G401 (cell line): ENCODE measurements around the gene FAM234B. TPM values are rescaled to one million over a fixed set of nuclear protein-coding genes. Genes with fewer than 3 reads are reported as not detected.
"Not testable (repeated sequence)": the region's sequence is repeated elsewhere in the genome, so short reads cannot be mapped to it uniquely, and the experiment has no call there.

Source experiments
- DNase-seq: peaks from one replicate; pipeline ENCODE4 v3.0.0-alpha.2; 2015; ENCODE audit warnings: low spot score
- in situ Hi-C: cut with HindIII; loops from 2 replicates; pipeline ENCODE4 v1.10.0; 2016; ENCODE audit warnings: low sequenced_read_pairs, mixed read lengths
- total RNA-seq: library from RNA; depleted of rRNA; stranded (reverse); fragments of >200 nt; shearing (Covaris generic); gene quantifications from 2 replicates; pipeline ENCODE4 v1.2.3, GENCODE V29; 2014

The FAM234B gene
- total RNA-seq, 1 experiment from 2014 or later: 59.4 TPM

- in situ Hi-C loops: no loop called here
Observed at GRCh38 chr12:13008741-13009380, 35.3 kb upstream of the FAM234B start.

DNA sequence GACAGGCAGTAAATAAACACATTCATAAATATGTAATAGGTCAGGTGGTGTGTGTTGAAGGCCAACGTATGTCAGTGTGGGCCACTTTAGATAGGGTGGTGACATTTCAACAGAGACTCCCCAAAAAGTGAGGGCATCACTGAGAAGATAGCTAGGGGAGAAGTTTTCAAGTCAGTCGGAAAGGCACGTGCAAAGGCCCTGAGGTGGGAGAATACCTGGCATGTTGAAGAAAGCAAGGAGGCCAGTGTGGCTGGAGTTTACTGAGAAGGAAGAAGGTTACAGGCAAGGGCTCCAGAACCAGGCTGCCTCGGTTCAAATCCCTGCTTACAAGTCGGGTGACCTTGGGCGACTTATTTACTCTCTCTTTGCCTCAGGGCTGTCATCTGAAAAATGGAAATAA is 33.1 kb upstream of the FAM234B start:
- in situ Hi-C loops: no loop called here
- DNase-seq: no peak

More at GRCh38 chr12:13008741-13009380, 35.3 kb upstream of the FAM234B start:
- DNase-seq: no peak

GRCh38 chr12:13022851-13023271 is 21.3 kb upstream of the FAM234B start:
- no peak for DNase-seq
- in situ Hi-C loops: no loop called here

DNA sequence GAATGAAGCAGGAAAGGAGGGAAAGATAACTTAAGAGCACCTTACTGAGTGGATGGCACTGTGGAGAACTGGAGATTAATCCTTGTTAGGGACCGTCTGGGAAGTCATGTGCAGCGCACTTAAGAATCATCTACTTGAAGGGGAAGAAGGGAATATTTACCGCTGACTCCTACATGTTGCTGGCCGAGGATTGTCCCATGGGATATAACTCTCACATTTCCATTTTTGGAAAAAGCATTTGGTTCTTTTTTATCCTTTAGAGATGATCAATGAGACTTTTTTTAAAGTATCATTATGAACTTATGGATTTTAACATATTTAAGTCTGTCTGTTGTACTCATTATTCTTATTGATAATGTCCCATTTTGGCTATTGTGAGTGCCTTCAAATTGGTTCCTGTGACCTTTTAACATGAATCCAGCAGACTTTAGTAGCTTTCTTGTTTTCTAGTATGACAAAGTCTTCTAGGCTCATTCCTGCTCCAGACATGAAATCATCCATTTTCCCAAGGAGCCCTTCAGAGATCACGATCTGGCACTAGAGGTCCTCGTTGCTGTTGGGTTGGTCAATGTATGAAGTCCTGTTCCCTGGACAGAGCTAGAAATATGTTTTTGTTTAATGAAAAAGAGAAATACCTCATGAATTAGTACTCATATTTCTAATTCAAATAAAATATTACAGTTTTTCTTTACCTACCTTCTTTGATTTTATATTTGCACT is 20.2 kb upstream of the FAM234B start:
- in situ Hi-C loops: no loop called here
- peak; percentile 38 for DNase-seq

- in situ Hi-C loops: no loop called here
Observed at GRCh38 chr12:13024531-13024916, 19.7 kb upstream of the FAM234B start.

DNA sequence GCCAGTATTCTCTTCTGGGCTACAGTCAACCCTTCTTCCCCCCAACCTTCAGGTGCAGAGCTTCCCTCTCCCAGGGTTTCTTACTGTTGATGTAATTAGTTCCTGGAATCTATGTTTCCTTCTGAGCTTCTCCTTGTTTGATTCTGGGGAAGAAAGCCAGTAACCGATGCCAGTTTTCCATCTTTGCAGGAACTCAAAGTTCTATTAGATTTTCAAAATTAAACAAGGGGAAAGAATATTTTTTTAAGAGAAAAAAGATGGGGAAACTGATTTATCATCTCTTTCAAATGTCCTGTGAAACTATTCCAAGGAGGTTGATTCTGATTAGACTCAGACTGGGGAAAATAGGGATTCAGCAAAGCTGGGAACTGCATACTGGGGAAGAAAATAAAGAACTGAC is 17.9 kb upstream of the FAM234B start:
- in situ Hi-C loops: no loop called here
- no peak for DNase-seq

More at GRCh38 chr12:13024531-13024916, 19.7 kb upstream of the FAM234B start:
- no peak for DNase-seq

GRCh38 chr12:13027032-13027431 is 17.1 kb upstream of the FAM234B start:
- in situ Hi-C loops: no loop called here
- no peak for DNase-seq

DNA sequence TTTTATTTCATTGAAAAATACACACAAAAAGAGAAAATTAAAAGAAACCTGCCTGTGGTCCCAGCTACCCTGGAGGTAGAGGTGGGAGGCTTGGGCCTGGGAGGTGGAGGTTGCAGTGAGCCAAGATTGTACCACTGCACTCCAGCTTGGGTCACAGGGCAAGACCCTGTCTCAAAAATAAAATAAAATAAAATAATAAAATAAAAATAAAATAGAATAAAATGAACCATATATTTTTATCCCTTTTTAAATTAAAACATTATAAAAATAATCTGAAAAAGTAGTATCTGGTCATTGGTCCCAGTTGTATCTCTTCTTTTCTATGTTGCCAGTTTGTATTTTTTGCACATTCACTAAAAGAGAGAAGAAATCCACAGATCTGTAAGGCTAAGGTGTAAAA is 16.7 kb upstream of the FAM234B start:
- in situ Hi-C loops: no loop called here
- no peak for DNase-seq

- in situ Hi-C loops: no loop called here
- no peak for DNase-seq
Observed at GRCh38 chr12:13028825-13029570, 15.2 kb upstream of the FAM234B start.

DNA sequence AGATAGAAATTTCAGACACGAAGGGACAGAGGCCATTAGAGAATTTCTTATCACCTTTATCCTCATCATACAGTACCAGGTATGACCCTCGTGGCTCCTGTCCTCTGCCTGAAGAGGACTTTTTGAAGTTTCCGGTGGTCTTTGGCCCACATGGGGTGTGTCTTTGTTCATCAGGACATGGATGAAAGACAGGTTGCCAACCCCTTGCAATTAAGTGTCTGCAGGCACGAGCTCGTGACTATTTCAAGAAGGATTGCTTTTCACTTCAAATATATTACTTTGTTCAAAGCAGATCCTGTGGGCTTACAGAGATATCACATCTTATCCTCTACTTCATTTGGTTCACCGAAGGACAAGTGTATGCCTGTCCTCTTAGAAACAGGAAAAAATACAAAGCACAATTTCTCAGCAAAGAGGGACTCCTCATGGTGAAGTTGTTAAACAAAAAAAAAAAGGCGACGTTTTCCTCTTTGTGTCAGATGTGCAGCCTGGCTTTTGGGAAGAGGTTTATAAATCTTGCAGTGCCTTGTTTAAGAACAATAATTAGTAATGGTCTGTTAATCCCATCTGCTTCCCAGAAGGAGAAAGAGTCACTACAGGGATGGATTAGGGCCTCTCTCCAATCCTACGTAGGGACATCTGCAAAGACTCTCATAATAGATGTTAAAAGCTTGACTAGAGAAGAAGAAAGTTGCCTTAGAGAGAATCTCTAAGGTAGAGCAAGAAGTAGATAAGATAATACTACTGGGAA is 13.5 kb upstream of the FAM234B start:
- in situ Hi-C loops: no loop called here
- no peak for DNase-seq

DNA sequence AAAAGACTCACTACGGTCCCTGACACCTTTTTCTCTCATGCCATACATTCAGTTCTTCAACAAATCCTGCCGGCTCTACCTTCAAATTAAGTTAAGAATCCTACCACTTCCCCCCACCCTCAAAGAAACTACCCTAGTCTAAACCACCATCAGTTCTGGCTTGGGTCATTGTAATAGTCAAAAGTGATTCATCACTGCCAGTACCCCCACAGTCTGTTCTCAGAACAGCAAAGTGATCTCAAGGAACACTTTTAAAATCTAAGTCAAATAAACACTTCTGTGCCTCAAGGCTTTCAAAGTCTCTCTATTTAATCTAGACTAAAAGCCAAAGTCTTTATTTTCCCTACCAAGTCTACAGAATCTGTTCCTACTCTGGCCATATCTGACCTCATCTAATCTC is 12.0 kb upstream of the FAM234B start:
- in situ Hi-C loops: no loop called here
- no peak for DNase-seq

- in situ Hi-C loops: no loop called here
- no peak for DNase-seq
Observed at GRCh38 chr12:13033476-13033875, 10.7 kb upstream of the FAM234B start.

GRCh38 chr12:13035335-13035734 is 8.8 kb upstream of the FAM234B start:
- in situ Hi-C loops, DNase-seq: not testable (repeated sequence)

DNA sequence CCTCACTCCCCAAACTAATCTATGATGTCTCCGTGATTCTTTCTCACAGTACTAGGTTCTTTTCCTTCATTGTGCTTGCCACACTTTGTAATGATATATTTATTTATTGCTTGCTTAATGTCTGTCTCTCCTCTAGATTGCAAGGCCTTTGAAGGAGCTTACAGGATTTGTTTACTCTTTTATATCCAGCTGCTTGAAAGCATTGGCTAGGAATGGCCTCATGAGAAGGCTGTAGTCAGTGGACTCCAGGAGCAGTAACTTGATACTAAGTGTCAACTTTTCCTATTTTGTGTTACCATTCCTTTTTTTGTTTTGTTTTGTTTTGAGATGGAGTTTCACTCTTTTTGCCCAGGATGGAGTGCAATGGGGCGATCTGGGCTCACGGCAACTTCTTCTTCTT is 7.3 kb upstream of the FAM234B start:
- in situ Hi-C loops: no loop called here
- DNase-seq: no peak

GRCh38 chr12:13038491-13039161 is 5.6 kb upstream of the FAM234B start:
- DNase-seq: no peak
- in situ Hi-C loops: no loop called here

GRCh38 chr12:13039328-13039956 is 4.7 kb upstream of the FAM234B start:
- DNase-seq: no peak
- in situ Hi-C loops: no loop called here

DNA sequence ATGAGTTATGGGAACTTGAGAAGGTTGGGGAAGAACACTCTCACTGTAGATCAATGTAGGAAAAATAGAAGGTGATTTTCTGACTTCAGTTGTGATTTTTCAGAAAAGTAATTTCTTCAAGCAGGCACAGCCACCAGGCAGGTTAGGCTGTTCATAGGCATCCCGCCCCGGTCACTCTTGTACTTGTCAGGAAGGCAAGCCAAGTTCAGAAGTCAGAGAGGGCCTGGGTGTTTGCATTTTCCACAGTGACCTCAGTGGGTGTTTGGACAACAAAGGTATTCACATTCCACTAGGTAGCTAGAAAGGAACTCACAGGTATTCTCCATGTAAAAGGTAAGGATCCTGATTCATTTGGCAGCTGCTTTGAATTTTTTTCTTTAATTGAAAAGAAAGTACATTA is 3.0 kb upstream of the FAM234B start:
- in situ Hi-C loops: no loop called here
- DNase-seq: no peak

DNA sequence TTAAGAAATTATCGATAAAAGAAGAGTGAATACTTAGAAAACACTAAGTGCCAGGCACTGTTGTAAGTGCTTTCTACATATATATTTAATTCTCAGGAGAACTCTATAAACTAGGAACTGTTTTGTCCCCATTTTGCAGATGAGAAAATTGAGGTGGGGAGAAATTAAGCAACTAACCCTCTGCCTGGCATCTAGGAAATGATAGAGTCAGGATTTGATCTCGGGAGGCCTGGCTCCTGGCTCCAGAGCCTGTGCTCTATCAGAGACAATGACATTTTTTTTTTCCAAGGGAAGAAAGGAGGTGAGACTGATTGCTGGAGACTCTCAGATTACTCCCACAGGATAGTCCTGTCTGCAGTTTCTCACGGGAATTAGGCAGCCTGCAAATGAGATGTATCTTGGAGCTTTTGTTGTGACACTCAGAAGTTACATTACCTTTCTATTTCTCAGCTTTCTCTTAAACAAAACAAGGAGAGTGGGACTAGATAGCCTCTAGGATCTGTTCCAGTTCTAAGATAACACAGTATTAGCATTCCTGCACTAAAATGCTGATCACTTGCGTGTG is 1.4 kb upstream of the FAM234B start:
- in situ Hi-C loops: no loop called here
- DNase-seq: no peak
